ENCODE results near the gene TTC23L. TPM values are rescaled to one million over a fixed set of nuclear protein-coding genes. Genes with fewer than 3 reads are reported as not detected.

TTC23L gene
- total RNA-seq, 4 donors from 2014 or later: 0.13 to 0.73 TPM; not detected in 2

GRCh38 chr5:34898258-34898895, 59.4 kb downstream of the TTC23L start:
- Histone ChIP-seq H3K27me3 (no peaks in the 10 kb centered on the region), H3K27ac (no peak overlapping the region), H3K9me3 (no peaks in the 10 kb centered on the region), H3K4me3 (no peak overlapping the region), H3K36me3 (peaks cover 0 to 27% of the 10 kb centered on the region in 2 donors), H3K4me1 (peaks cover 0 to 7% (median 0%) of the 10 kb centered on the region in 3 donors)
- 0% methylated on average over 3 of the region's 3 CpGs for WGBS, 2 donors (ENCODE audit: low coverage in 1 of 2)
- ATAC-seq: peak; percentile 69
- TF ChIP-seq CTCF (IDR thresholded peaks at IDR 0.05) (peak; percentile 73 to 81 (median 80)), EP300 (IDR thresholded peaks at IDR 0.05) (no peak), POLR2AphosphoS5 (IDR thresholded peaks at IDR 0.05) (no peak)

GRCh38 chr5:34899066-34899465, 60.1 kb downstream of the TTC23L start:
- Histone ChIP-seq H3K4me3 (no peak overlapping the region), H3K36me3 (peaks cover 0 to 34% of the 10 kb centered on the region in 2 donors), H3K4me1 (peaks cover 0 to 7% (median 0%) of the 10 kb centered on the region in 3 donors), H3K27me3 (no peaks in the 10 kb centered on the region), H3K27ac (no peak overlapping the region), H3K9me3 (no peaks in the 10 kb centered on the region)
- WGBS, 2 donors (ENCODE audit: low coverage in 1 of 2): 84 to 96% methylated on average over 2 of the region's 2 CpGs
- ATAC-seq: no peak
- TF ChIP-seq POLR2AphosphoS5 (IDR thresholded peaks at IDR 0.05) (no peak), EP300 (IDR thresholded peaks at IDR 0.05) (no peak), CTCF (IDR thresholded peaks at IDR 0.05) (no peak), POLR2A (IDR thresholded peaks at IDR 0.05) (no peak)

DNA sequence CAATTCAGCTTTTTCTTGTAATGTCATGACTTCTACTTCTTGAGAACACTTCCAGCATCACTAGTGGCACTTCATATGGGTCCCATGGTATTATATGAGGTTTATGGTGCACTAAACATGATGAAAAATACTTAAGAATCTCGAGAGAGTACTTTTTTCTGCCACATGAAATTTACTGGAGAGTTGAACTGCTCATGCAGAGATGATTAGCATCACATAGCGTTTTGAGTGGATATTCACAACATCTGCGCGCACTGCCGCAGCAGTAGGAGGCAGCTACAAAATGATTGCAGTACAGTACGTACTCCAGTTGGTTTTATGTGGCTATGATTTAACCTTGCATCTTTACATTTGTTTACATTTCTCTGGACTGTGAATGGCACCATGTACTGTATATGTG, 61.7 kb downstream of the TTC23L start:
- TF ChIP-seq CTCF (IDR thresholded peaks at IDR 0.05) (no peak), POLR2A (IDR thresholded peaks at IDR 0.05) (no peak), POLR2AphosphoS5 (IDR thresholded peaks at IDR 0.05) (no peak), EP300 (IDR thresholded peaks at IDR 0.05) (no peak)
- Histone ChIP-seq H3K36me3 (peaks cover 0 to 45% of the 10 kb centered on the region in 2 donors), H3K4me1 (peaks cover 0 to 7% (median 0%) of the 10 kb centered on the region in 3 donors), H3K27ac (no peak overlapping the region), H3K9me3 (no peaks in the 10 kb centered on the region), H3K27me3 (no peaks in the 10 kb centered on the region), H3K4me3 (no peak overlapping the region)
- WGBS, 2 donors (ENCODE audit: low coverage in 1 of 2): 85 to 90% methylated on average over 6 of the region's 6 CpGs
- ATAC-seq: no peak

- H3K4me1 ChIP-seq: peaks cover 0 to 1% (median 0%) of the 10 kb centered on the region in 3 donors
- 90 to 95% methylated on average over 1 of the region's 1 CpG for WGBS, 2 donors (ENCODE audit: low coverage in 1 of 2)
- H3K27me3 ChIP-seq: no peaks in the 10 kb centered on the region
- no peaks in the 10 kb centered on the region for H3K9me3 ChIP-seq
- no peak overlapping the region for H3K27ac ChIP-seq
- peaks cover 0 to 53% of the 10 kb centered on the region in 2 donors for H3K36me3 ChIP-seq
- H3K4me3 ChIP-seq: no peak overlapping the region
- TF ChIP-seq EP300 (IDR thresholded peaks at IDR 0.05) (no peak), POLR2AphosphoS5 (IDR thresholded peaks at IDR 0.05) (no peak), POLR2A (IDR thresholded peaks at IDR 0.05) (no peak), CTCF (IDR thresholded peaks at IDR 0.05) (no peak)
- ATAC-seq: no peak
Measured at GRCh38 chr5:34903260-34903659, 64.3 kb downstream of the TTC23L start.

GRCh38 chr5:34905564-34905963, 66.6 kb downstream of the TTC23L start:
- no peak for TF ChIP-seq POLR2AphosphoS5 (IDR thresholded peaks at IDR 0.05)
- no peak for TF ChIP-seq EP300 (IDR thresholded peaks at IDR 0.05)
- ATAC-seq: no peak
- H3K4me3 ChIP-seq: no peak overlapping the region
- no peaks in the 10 kb centered on the region for H3K9me3 ChIP-seq
- 65 to 92% methylated on average over 2 of the region's 2 CpGs for WGBS, 2 donors (ENCODE audit: low coverage in 1 of 2)
- H3K4me1 ChIP-seq: no peaks in the 10 kb centered on the region
- no peak overlapping the region for H3K27ac ChIP-seq
- peaks cover 0 to 76% of the 10 kb centered on the region in 2 donors for H3K36me3 ChIP-seq
- no peaks in the 10 kb centered on the region for H3K27me3 ChIP-seq

Data from gastroesophageal sphincter (tissue), 4 donors.